MCF 10A (cell line): ENCODE measurements around the gene SULT1C2. TPM values are rescaled to one million over a fixed set of nuclear protein-coding genes. Genes with fewer than 3 reads are reported as not detected.
A peak's percentile ranks its signal among the peaks of the same experiment; 100 is the strongest.
"Not testable (repeated sequence)": the region's sequence is repeated elsewhere in the genome, so short reads cannot be mapped to it uniquely, and the experiment has no call there.

Experiments
- BruUV-seq: library from RNA; stranded (reverse); fragments of 400-500 nt; replicated peaks from 2 replicates; lab custom pipeline; 2021; lab: Mats Ljungman, UMichigan
- CTCF ChIA-PET: fragments of 300-600 bp; sonication (Branson Sonifier 250); formaldehyde crosslinking; extraction: SDS; loops from one replicate; lab custom pipeline; 2021; ENCODE audit warnings: antibody characterized with exemption, inconsistent platforms; lab: Yijun Ruan, JAX
- POLR2A ChIA-PET: fragments of 300-600, 350-650 bp; sonication (Branson Sonifier 250); formaldehyde crosslinking; extraction: SDS; loops from one replicate; lab custom pipeline; 2020; ENCODE audit warnings: antibody characterized with exemption, inconsistent platforms; lab: Yijun Ruan, JAX
- DNase-seq: peaks from one replicate; pipeline ENCODE4 v3.0.0-alpha.2; 2018; ENCODE audit not compliant: unreplicated experiment
- H3K27ac Mint-ChIP-seq: one replicate; pipeline ENCODE4 v1.8.0; 2022; ENCODE audit warnings: mild to moderate bottlenecking, low read depth, mixed read lengths; ENCODE audit not compliant: unreplicated experiment
- H3K27me3 Mint-ChIP-seq: one replicate; pipeline ENCODE4 v1.8.0; 2022; ENCODE audit warnings: mixed read lengths; ENCODE audit not compliant: insufficient read depth, unreplicated experiment
- H3K36me3 Mint-ChIP-seq: one replicate; pipeline ENCODE4 v1.8.0; 2022; ENCODE audit warnings: mild to moderate bottlenecking, moderate library complexity, mixed read lengths; ENCODE audit not compliant: insufficient read depth, unreplicated experiment
- H3K4me1 Mint-ChIP-seq: one replicate; pipeline ENCODE4 v1.8.0; 2022; ENCODE audit warnings: mixed read lengths; ENCODE audit not compliant: insufficient read depth, unreplicated experiment
- H3K4me3 Mint-ChIP-seq: one replicate; pipeline ENCODE4 v1.8.0; 2022; ENCODE audit warnings: mild to moderate bottlenecking, moderate library complexity, mixed read lengths; ENCODE audit not compliant: unreplicated experiment
- H3K9me3 Mint-ChIP-seq: one replicate; pipeline ENCODE4 v1.8.0; 2022; ENCODE audit warnings: mixed read lengths; ENCODE audit not compliant: unreplicated experiment
- CTCF ChIP-seq: fragments of 200-600 bp; IDR thresholded peaks from one replicate; pipeline ENCODE4 v1.8.0; 2022; ENCODE audit warnings: antibody characterized with exemption, mild to moderate bottlenecking; ENCODE audit not compliant: unreplicated experiment
- intact Hi-C: fragments of 100-400 bp; cut with micrococcal nuclease; formaldehyde crosslinking; loops from 2 replicates; pipeline ENCODE4 v1.14.1; 2022
- total RNA-seq: library from RNA; stranded (reverse); gene quantifications from 2 replicates; pipeline ENCODE4 v1.2.3, GENCODE V29; 2022

Gene SULT1C2
- total RNA-seq, 1 experiment from 2014 or later = not detected

DNA sequence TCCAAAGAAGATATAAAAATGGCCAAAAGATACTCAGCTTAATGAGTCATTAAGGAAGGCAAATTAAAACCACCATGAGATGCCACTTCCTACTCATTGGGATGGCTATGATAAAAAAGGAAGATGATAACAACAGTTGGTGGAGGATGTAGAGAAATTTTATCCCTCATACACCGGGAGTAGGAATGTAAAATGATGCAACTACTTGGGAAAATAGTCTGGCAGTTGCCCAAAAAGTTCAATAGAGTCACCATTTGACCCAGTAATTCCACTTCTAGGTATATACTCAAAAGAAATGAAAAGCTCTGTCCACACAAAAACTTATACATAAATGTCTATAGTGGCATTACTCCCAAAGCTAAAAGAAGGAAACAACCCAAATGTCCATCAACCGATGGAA is 10.1 kb upstream of the SULT1C2 start:
- BruUV-seq = no TSS peak
- ChIA-PET CTCF (interaction anchor here (0.6 kb wide), 1 partner anchor 35 kb away, joined by 3 read pairs; no protein-coding TSS in a partner anchor), POLR2A (no interaction called here)
- no peak for TF ChIP-seq CTCF
- Mint-ChIP-seq H3K4me1 (no peaks in the 10 kb centered on the region), H3K36me3 (no peaks in the 10 kb centered on the region), H3K27me3 (no peaks in the 10 kb centered on the region), H3K9me3 (peaks cover 6% of the 10 kb centered on the region), H3K4me3 (no peak overlapping the region), H3K27ac (no peak overlapping the region)
- DNase-seq = peak; percentile 35
- intact Hi-C loops = no loop called here

DNA sequence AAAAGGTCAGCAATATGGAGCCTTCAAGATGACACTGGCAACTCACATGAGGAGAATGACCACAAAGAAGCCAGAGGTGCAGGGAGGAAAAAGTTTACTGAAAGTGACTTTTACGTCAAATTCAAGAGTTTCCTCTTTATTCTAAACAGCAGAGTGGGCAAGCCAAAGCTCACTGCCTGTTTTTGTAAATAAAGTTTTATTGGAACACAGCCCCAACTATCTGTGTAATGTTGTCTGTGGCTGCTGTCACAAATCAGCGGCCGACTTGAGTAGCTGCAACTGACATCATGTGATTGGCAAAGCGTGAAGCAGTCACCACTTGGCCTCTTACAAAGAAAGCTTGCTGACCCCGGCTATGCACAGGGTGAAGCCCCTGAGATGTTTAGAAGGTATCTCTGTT is 9.2 kb upstream of the SULT1C2 start:
- POLR2A ChIA-PET = no interaction called here
- TF ChIP-seq CTCF = no peak
- peaks cover 7% of the 10 kb centered on the region for H3K9me3 Mint-ChIP-seq
- H3K27me3 Mint-ChIP-seq = no peaks in the 10 kb centered on the region
- H3K4me3 Mint-ChIP-seq = no peak overlapping the region
- no TSS peak for BruUV-seq
- no peak overlapping the region for H3K27ac Mint-ChIP-seq
- H3K36me3 Mint-ChIP-seq = no peaks in the 10 kb centered on the region
- intact Hi-C loops = no loop called here
- no peak for DNase-seq
- H3K4me1 Mint-ChIP-seq = no peaks in the 10 kb centered on the region
- CTCF ChIA-PET = no interaction called here

DNA sequence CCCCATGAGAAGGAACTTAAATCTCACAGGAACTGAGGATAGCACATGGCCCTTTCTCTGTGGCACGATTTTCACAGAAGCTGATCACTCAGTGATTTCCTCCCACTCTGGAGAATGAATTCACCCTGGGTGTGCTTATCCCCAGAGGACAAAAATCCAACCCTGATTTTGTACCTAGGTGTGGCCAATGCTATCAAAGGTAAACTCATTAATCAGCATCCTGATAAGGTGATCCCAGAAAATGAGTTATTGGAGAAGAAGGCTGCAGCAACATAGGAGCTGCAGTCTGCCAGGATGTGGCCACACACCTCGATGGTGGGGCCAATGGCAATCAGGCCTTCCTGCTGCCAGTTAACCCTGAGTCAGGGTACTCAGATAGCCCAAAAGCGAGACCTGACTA is 8.2 kb upstream of the SULT1C2 start:
- H3K9me3 Mint-ChIP-seq = peaks cover 7% of the 10 kb centered on the region
- ChIA-PET CTCF (no interaction called here), POLR2A (no interaction called here)
- H3K36me3 Mint-ChIP-seq = no peaks in the 10 kb centered on the region
- intact Hi-C loops = no loop called here
- H3K4me1 Mint-ChIP-seq = no peaks in the 10 kb centered on the region
- H3K4me3 Mint-ChIP-seq = no peak overlapping the region
- H3K27ac Mint-ChIP-seq = no peak overlapping the region
- DNase-seq = no peak
- no peaks in the 10 kb centered on the region for H3K27me3 Mint-ChIP-seq
- TF ChIP-seq CTCF = no peak
- no TSS peak for BruUV-seq

DNA sequence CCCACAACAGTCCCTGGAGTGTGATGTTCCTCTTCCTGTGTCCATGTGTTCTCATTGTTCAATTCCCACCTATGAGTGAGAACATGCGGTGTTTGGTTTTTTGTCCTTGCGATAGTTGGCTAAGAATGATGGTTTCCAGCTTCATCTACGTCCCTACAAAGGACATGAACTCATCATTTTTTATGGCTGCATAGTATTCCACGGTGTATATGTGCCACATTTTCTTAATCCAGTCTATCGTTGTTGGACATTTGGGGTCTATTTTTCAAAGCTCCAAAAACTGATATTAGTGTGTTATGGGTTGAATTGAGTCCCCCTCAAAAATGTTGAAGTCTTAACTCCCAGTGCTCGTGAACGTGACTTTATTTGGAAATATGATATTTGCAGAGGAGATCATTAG is 4.1 kb upstream of the SULT1C2 start:
- H3K36me3 Mint-ChIP-seq, BruUV-seq, POLR2A ChIA-PET, H3K9me3 Mint-ChIP-seq, H3K27ac Mint-ChIP-seq, H3K4me3 Mint-ChIP-seq, DNase-seq, intact Hi-C loops, H3K4me1 Mint-ChIP-seq: not testable (repeated sequence)
- H3K27me3 Mint-ChIP-seq = peaks cover 11% of the 10 kb centered on the region
- CTCF ChIA-PET = interaction anchor here (1.0 kb wide), 1 partner anchor 11 kb away, joined by 3 read pairs; no protein-coding TSS in a partner anchor

DNA sequence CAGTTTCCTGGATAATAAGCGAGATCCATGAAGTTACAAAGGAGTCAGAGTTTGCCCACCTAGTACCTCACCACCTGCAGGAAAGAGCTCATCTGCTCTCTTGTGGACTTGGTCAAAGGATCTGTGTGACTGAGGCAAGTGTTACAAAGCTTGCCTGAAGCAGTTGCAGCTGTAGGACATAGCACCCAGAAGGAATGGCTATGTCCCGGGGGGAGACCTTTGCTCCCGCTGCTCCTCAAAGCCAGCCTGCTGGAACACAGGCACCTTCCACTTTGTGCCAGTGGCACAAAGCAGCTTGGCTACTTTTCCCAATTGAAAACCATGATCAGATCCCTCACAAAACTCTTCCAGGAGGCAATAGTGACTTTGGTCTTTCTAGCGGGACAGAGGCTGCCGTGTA is 3.1 kb upstream of the SULT1C2 start:
- no TSS peak for BruUV-seq
- TF ChIP-seq CTCF = no peak
- Mint-ChIP-seq H3K27me3 (peaks cover 11% of the 10 kb centered on the region), H3K9me3 (peaks cover 7% of the 10 kb centered on the region), H3K27ac (no peak overlapping the region), H3K36me3 (no peaks in the 10 kb centered on the region), H3K4me3 (no peak overlapping the region), H3K4me1 (no peaks in the 10 kb centered on the region)
- DNase-seq = no peak
- intact Hi-C loops = no loop called here
- ChIA-PET CTCF (no interaction called here), POLR2A (no interaction called here)
